Measurements from ENCODE around the gene AQP2. TPM values are rescaled to one million over a fixed set of nuclear protein-coding genes. Genes with fewer than 3 reads are reported as not detected.

The AQP2 gene
- total RNA-seq, 1 donor: not detected

DNA sequence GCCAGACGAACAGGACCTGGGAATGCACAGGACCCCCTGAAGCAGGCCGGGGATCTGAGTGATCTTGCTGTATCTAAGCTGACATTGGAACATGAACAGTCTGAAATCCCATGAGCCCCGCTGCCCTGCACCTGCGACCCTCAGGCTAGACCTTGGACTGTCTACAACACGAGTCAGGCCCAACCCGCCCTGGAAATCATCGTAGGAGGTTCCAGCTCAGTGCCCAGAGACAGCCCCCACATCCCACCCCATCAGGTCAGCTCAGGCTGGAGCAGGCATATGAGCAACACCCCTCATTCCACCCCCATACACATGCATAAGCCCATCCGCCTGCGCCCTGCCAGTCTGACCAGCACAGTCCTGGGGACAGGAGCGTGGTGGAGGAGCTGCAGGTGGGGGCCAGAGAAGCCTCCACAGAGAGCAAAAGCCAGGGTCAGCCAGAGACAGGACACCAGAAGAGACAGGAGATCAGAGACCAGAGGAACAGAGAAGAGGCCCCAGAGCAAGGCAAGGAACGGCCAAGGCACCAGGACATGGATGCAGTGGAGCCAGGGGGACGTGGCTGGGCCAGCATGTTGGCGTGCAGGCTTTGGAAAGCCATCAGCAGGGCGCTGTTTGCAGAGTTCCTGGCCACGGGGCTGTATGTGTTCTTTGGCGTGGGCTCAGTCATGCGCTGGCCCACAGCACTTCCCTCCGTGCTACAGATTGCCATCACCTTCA is 22.3 kb downstream of the AQP2 start, which contains the start of gene AQP6:
Gene AQP6 (plus strand): TSS at position 307 of the 720 bp plus-strand sequence. CDS start 227 bp downstream, at position 534.
- no peak for DNase-seq (ENCODE audit: low read depth)
- TF ChIP-seq, protein P1, sequence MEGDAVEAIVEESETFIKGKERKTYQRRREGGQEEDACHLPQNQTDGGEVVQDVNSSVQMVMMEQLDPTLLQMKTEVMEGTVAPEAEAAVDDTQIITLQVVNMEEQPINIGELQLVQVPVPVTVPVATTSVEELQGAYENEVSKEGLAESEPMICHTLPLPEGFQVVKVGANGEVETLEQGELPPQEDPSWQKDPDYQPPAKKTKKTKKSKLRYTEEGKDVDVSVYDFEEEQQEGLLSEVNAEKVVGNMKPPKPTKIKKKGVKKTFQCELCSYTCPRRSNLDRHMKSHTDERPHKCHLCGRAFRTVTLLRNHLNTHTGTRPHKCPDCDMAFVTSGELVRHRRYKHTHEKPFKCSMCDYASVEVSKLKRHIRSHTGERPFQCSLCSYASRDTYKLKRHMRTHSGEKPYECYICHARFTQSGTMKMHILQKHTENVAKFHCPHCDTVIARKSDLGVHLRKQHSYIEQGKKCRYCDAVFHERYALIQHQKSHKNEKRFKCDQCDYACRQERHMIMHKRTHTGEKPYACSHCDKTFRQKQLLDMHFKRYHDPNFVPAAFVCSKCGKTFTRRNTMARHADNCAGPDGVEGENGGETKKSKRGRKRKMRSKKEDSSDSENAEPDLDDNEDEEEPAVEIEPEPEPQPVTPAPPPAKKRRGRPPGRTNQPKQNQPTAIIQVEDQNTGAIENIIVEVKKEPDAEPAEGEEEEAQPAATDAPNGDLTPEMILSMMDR (IDR thresholded peaks at IDR 0.05; ENCODE audit: insufficient read depth, low read depth, low read length): no peak
- no peak within 1 kb of the TSS for H3K4me3 ChIP-seq (ENCODE audit: low read depth, low read length)

DNA sequence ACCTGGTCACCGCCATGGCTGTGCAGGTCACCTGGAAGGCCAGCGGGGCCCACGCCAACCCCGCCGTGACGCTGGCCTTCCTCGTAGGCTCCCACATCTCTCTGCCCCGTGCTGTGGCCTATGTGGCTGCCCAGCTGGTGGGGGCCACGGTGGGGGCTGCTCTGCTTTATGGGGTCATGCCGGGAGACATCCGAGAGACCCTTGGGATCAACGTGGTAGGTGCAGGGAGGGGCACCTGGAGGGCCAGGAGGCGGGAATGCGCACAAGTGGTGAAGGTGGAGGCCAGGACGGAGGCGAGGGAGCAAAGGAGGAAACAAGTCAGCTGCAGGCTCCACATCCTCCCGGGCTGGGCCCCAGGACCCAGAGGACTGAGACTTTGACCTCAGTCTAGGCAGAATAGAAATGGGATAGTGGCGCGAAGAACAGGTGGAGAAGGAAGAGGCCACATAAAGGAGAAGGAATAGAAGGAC is 22.9 kb downstream of the AQP2 start:
- DNase-seq (ENCODE audit: low read depth): no peak
- TF ChIP-seq, protein P1 (IDR thresholded peaks at IDR 0.05; ENCODE audit: insufficient read depth, low read depth, low read length): no peak
- H3K4me3 ChIP-seq (ENCODE audit: low read depth, low read length): no peak overlapping the region

DNA sequence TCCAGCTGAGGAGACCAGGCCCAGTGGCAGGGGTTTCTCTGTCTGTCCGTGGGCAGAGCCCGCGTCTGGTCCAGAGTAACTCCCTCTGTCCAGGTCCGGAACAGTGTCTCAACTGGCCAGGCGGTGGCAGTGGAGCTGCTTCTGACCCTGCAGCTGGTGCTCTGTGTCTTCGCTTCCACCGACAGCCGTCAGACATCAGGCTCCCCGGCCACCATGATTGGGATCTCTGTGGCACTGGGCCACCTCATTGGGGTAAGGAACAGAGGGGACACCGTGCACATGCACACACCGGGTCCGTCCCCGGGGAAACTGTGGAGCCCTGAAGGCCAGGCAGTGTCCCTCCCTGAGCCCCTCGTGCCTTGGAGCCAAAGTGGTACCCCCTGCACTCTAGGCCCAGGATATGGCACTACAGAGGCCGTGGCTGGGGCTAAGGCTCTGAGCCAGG is 23.7 kb downstream of the AQP2 start:
- TF ChIP-seq, protein P1 (IDR thresholded peaks at IDR 0.05; ENCODE audit: insufficient read depth, low read depth, low read length): peak; percentile 82
- peak; percentile 77 for DNase-seq (ENCODE audit: low read depth)
- no peak overlapping the region for H3K4me3 ChIP-seq (ENCODE audit: low read depth, low read length)

- TF ChIP-seq, protein P1 (IDR thresholded peaks at IDR 0.05; ENCODE audit: insufficient read depth, low read depth, low read length): no peak
- H3K4me3 ChIP-seq (ENCODE audit: low read depth, low read length): no peak overlapping the region
- no peak for DNase-seq (ENCODE audit: low read depth)
Measured at GRCh38 chr12:49974677-49975317, 24.3 kb downstream of the AQP2 start.

GRCh38 chr12:49975318-49975761 is 24.8 kb downstream of the AQP2 start:
- no peak overlapping the region for H3K4me3 ChIP-seq (ENCODE audit: low read depth, low read length)
- no peak for DNase-seq (ENCODE audit: low read depth)
- TF ChIP-seq, protein P1 (IDR thresholded peaks at IDR 0.05; ENCODE audit: insufficient read depth, low read depth, low read length): no peak

GRCh38 chr12:49976557-49976956 is 26.0 kb downstream of the AQP2 start:
- no peak overlapping the region for H3K4me3 ChIP-seq (ENCODE audit: low read depth, low read length)
- TF ChIP-seq, protein P1 (IDR thresholded peaks at IDR 0.05; ENCODE audit: insufficient read depth, low read depth, low read length): no peak
- no peak for DNase-seq (ENCODE audit: low read depth)
